ENCODE data around the gene LONP1. TPM values are rescaled to one million over a fixed set of nuclear protein-coding genes. Genes with fewer than 3 reads are reported as not detected.
"Not testable (repeated sequence)": the region's sequence is repeated elsewhere in the genome, so short reads cannot be mapped to it uniquely, and the experiment has no call there.

LONP1 gene
- total RNA-seq, 1 donor from 2014 or later = 65.3 TPM

GRCh38 chr19:5691822-5692722 lies 27.9 kb downstream of the LONP1 start:
- intact Hi-C loops (cut with DNase I) = no loop called here
- peak overlapping the region; percentile 97 for H3K4me3 ChIP-seq
- H3K9me3 ChIP-seq = no peaks in the 10 kb centered on the region
- TF ChIP-seq CTCF (IDR thresholded peaks at IDR 0.05) = no peak
- no peaks in the 10 kb centered on the region for H3K27me3 ChIP-seq (ENCODE audit: low read depth)
- H3K27ac ChIP-seq = peak overlapping the region; percentile 91
- H3K4me1 ChIP-seq = peaks cover 22% of the 10 kb centered on the region
- peaks cover 57% of the 10 kb centered on the region for H3K36me3 ChIP-seq
- DNase-seq (peak; percentile 46), ATAC-seq (no peak)

GRCh38 chr19:5690955-5691821 lies 28.8 kb downstream of the LONP1 start:
- intact Hi-C loops (cut with DNase I) = no loop called here
- H3K4me1 ChIP-seq = peaks cover 25% of the 10 kb centered on the region
- DNase-seq (peak; percentile 66), ATAC-seq (no peak)
- peak overlapping the region; percentile 97 for H3K4me3 ChIP-seq
- no peak for TF ChIP-seq CTCF (IDR thresholded peaks at IDR 0.05)
- H3K27me3 ChIP-seq (ENCODE audit: low read depth) = no peaks in the 10 kb centered on the region
- H3K27ac ChIP-seq = peak overlapping the region; percentile 91
- H3K36me3 ChIP-seq = peaks cover 48% of the 10 kb centered on the region
- no peaks in the 10 kb centered on the region for H3K9me3 ChIP-seq

- peak; percentile 82 to 87 for ATAC-seq
- H3K9me3 ChIP-seq = no peaks in the 10 kb centered on the region
- H3K27me3 ChIP-seq (ENCODE audit: low read depth) = no peaks in the 10 kb centered on the region
- TF ChIP-seq CTCF (IDR thresholded peaks at IDR 0.05) = peak; percentile 98
- peaks cover 39% of the 10 kb centered on the region for H3K36me3 ChIP-seq
- H3K4me1 ChIP-seq = peaks cover 25% of the 10 kb centered on the region
- H3K4me3 ChIP-seq = peak within 1 kb of the TSS; percentile 97
- peak within 1 kb of the TSS; percentile 91 for H3K27ac ChIP-seq
- intact Hi-C loops (cut with DNase I) = no loop called here
- DNase-seq = peak; percentile 99
These were observed 29.6 kb downstream of the LONP1 start, which contains the start of gene RPL36 for GRCh38 chr19:5690125-5690954. RPL36 (plus strand) TSS chr19:5690295; CDS start chr19:5690508, 213 bp downstream.

- H3K27ac ChIP-seq; H3K9me3 ChIP-seq; H3K4me3 ChIP-seq; H3K27me3 ChIP-seq (ENCODE audit: low read depth); ATAC-seq; intact Hi-C loops (cut with DNase I): not testable (repeated sequence)
- H3K36me3 ChIP-seq = peaks cover 20% of the 10 kb centered on the region
- peaks cover 25% of the 10 kb centered on the region for H3K4me1 ChIP-seq
- peak; percentile 43 for DNase-seq
These were observed 31.6 kb downstream of the LONP1 start for GRCh38 chr19:5688262-5688881.

- DNase-seq = peak; percentile 55
- Histone ChIP-seq H3K27ac (peak overlapping the region; percentile 79), H3K4me1 (peaks cover 25% of the 10 kb centered on the region), H3K27me3 (ENCODE audit: low read depth) (no peaks in the 10 kb centered on the region), H3K4me3 (peak overlapping the region; percentile 77), H3K9me3 (no peaks in the 10 kb centered on the region), H3K36me3 (peaks cover 12% of the 10 kb centered on the region)
- intact Hi-C loops (cut with DNase I) = no loop called here
- ATAC-seq = no peak
- TF ChIP-seq CTCF (IDR thresholded peaks at IDR 0.05) = no peak
These were observed 32.4 kb downstream of the LONP1 start for GRCh38 chr19:5687360-5688198.
